Vagina (tissue), 2 donors: ENCODE measurements around the gene XRCC5. TPM values are rescaled to one million over a fixed set of nuclear protein-coding genes. Genes with fewer than 3 reads are reported as not detected.

Experiments
- DNase-seq, 2 donors: peaks; one replicate each; pipeline ENCODE4 v3.0.0-alpha.2; 2017; ENCODE audit errors: extremely low spot score in 2 of 2
- H3K27ac ChIP-seq: fragments of 200-600 bp; sonication (generic); one replicate; pipeline ENCODE4 v1.5.1; 2019
- H3K27me3 ChIP-seq: fragments of 200-600 bp; sonication (generic); one replicate; pipeline ENCODE4 v1.5.1; 2019
- H3K36me3 ChIP-seq, 2 donors: fragments of 200-600 bp; sonication (generic); one replicate each; pipeline ENCODE4 v1.5.1; 2017 to 2019
- H3K4me1 ChIP-seq: fragments of 200-600 bp; sonication (generic); one replicate; pipeline ENCODE4 v1.5.1; 2019
- H3K4me3 ChIP-seq, 2 donors: fragments of 200-600 bp; sonication (generic); 1 replicate in 1 of 2; 2 replicates in 1 of 2; pipeline ENCODE4 v1.5.1; 2016 to 2019
- H3K9me3 ChIP-seq: fragments of 200-600 bp; sonication (generic); one replicate; pipeline ENCODE4 v1.5.1; 2019
- CTCF ChIP-seq, 3 experiments: fragments of 450-650 bp in 2 of 3; fragments of 200-600 bp in 1 of 3; sonication (generic) in 1 of 3; IDR thresholded peaks; one replicate each; pipeline ENCODE4 v1.5.1; 2017 to 2019; ENCODE audit warnings: antibody characterized with exemption in 3 of 3, mild to moderate bottlenecking in 2 of 3, moderate library complexity in 2 of 3
- POLR2A ChIP-seq, 2 donors: fragments of 450-650 bp; IDR thresholded peaks; one replicate each; pipeline ENCODE4 v1.6.1; 2017; ENCODE audit warnings: antibody characterized with exemption in 2 of 2, mild to moderate bottlenecking in 2 of 2, moderate library complexity in 2 of 2
- POLR2AphosphoS5 ChIP-seq, 2 donors: sonication (generic); formaldehyde crosslinking; IDR thresholded peaks; one replicate each; pipeline ENCODE4 v1.9.0; 2017; ENCODE audit warnings: antibody characterized with exemption in 2 of 2, mild to moderate bottlenecking in 2 of 2, low read depth in 1 of 2; ENCODE audit not compliant: insufficient read depth in 1 of 2
- intact Hi-C: fragments of 100-400 bp; cut with DNase I; formaldehyde crosslinking; loops from one replicate; pipeline ENCODE4 v1.15.1; 2023
- total RNA-seq: library from RNA; depleted of rRNA; stranded (reverse); fragments of >200 nt; gene quantifications from one replicate; pipeline ENCODE4 v1.2.3, GENCODE V29; 2016

XRCC5 gene
- total RNA-seq, 1 donor from 2014 or later, result 118 TPM

- intact Hi-C loops, result no loop called here
These were observed 39.0 kb upstream of the XRCC5 start for GRCh38 chr2:216070195-216070594.

GRCh38 chr2:216071111-216071851, 37.9 kb upstream of the XRCC5 start:
- Histone ChIP-seq H3K27me3 (no peaks in the 10 kb centered on the region), H3K36me3 (no peaks in the 10 kb centered on the region), H3K4me3 (no peak overlapping the region), H3K4me1 (no peaks in the 10 kb centered on the region), H3K9me3 (no peaks in the 10 kb centered on the region), H3K27ac (no peak overlapping the region)
- TF ChIP-seq CTCF (IDR thresholded peaks at IDR 0.05) (no peak), POLR2AphosphoS5 (IDR thresholded peaks at IDR 0.05; ENCODE audit: insufficient read depth in 1 of 2, low read depth in 1 of 2) (no peak), POLR2A (IDR thresholded peaks at IDR 0.05) (no peak)
- intact Hi-C loops, result no loop called here
- no peak for DNase-seq

More at GRCh38 chr2:216070195-216070594, 39.0 kb upstream of the XRCC5 start:
- no peak for TF ChIP-seq POLR2A (IDR thresholded peaks at IDR 0.05)
- no peak for TF ChIP-seq POLR2AphosphoS5 (IDR thresholded peaks at IDR 0.05; ENCODE audit: insufficient read depth in 1 of 2, low read depth in 1 of 2)
- TF ChIP-seq CTCF (IDR thresholded peaks at IDR 0.05), result no peak
- no peaks in the 10 kb centered on the region for H3K27me3 ChIP-seq
- H3K36me3 ChIP-seq, result no peaks in the 10 kb centered on the region
- H3K4me1 ChIP-seq, result no peaks in the 10 kb centered on the region
- no peak overlapping the region for H3K27ac ChIP-seq
- H3K4me3 ChIP-seq, result no peak overlapping the region
- H3K9me3 ChIP-seq, result no peaks in the 10 kb centered on the region
- DNase-seq, result no peak

GRCh38 chr2:216072473-216072872, 36.7 kb upstream of the XRCC5 start:
- TF ChIP-seq POLR2A (IDR thresholded peaks at IDR 0.05) (no peak), POLR2AphosphoS5 (IDR thresholded peaks at IDR 0.05; ENCODE audit: insufficient read depth in 1 of 2, low read depth in 1 of 2) (no peak), CTCF (IDR thresholded peaks at IDR 0.05) (no peak)
- DNase-seq, result no peak
- no peaks in the 10 kb centered on the region for H3K9me3 ChIP-seq
- H3K27me3 ChIP-seq, result no peaks in the 10 kb centered on the region
- H3K4me1 ChIP-seq, result no peaks in the 10 kb centered on the region
- intact Hi-C loops, result no loop called here
- H3K36me3 ChIP-seq, result no peaks in the 10 kb centered on the region
- H3K4me3 ChIP-seq, result no peak overlapping the region
- H3K27ac ChIP-seq, result no peak overlapping the region

- intact Hi-C loops, result no loop called here
- Histone ChIP-seq H3K27ac (no peak overlapping the region), H3K9me3 (no peaks in the 10 kb centered on the region), H3K4me1 (no peaks in the 10 kb centered on the region), H3K27me3 (no peaks in the 10 kb centered on the region), H3K4me3 (no peak overlapping the region), H3K36me3 (no peaks in the 10 kb centered on the region)
- TF ChIP-seq POLR2A (IDR thresholded peaks at IDR 0.05) (no peak), POLR2AphosphoS5 (IDR thresholded peaks at IDR 0.05; ENCODE audit: insufficient read depth in 1 of 2, low read depth in 1 of 2) (no peak), CTCF (IDR thresholded peaks at IDR 0.05) (no peak)
- no peak for DNase-seq
These were observed 35.4 kb upstream of the XRCC5 start for GRCh38 chr2:216073773-216074172.

DNA sequence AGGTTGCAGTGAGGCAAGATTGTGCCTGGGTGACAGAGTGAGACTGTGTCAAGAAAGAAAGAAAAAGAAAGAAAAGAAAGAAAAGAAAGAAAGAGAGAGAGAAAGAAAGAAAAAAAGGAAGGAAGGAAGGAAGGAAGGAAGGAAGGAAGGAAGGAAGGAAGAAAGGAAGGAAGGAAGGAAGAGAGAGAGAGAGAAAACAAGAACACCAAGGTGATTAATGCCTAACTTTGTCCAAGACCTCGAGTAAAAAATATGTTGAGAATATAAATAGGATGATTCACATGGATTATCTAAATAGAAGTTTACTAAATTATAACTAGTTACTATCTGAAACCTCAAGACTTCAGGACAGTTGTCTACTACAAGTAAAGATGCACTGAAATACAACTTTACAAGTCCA, 34.8 kb upstream of the XRCC5 start:
- TF ChIP-seq POLR2AphosphoS5 (IDR thresholded peaks at IDR 0.05; ENCODE audit: insufficient read depth in 1 of 2, low read depth in 1 of 2) (no peak), CTCF (IDR thresholded peaks at IDR 0.05) (no peak), POLR2A (IDR thresholded peaks at IDR 0.05) (no peak)
- H3K4me3 ChIP-seq, result no peak overlapping the region
- no peak for DNase-seq
- no peaks in the 10 kb centered on the region for H3K36me3 ChIP-seq
- H3K27ac ChIP-seq, result no peak overlapping the region
- no peaks in the 10 kb centered on the region for H3K27me3 ChIP-seq
- intact Hi-C loops, result no loop called here
- no peaks in the 10 kb centered on the region for H3K9me3 ChIP-seq
- H3K4me1 ChIP-seq, result no peaks in the 10 kb centered on the region
